HG02759 (cell line): ENCODE results near the gene APPL2.
"Not testable (repeated sequence)": the region's sequence is repeated elsewhere in the genome, so short reads cannot be mapped to it uniquely, and the experiment has no call there.

Experiments used
- ATAC-seq: cut with Tn5 transposase; IDR thresholded peaks from one replicate; pipeline ENCODE4 v1.9.1; 2021; ENCODE audit warnings: mild to moderate bottlenecking, moderate library complexity; ENCODE audit not compliant: unreplicated experiment

APPL2 gene

GRCh38 chr12:105257321-105257728 is 21.4 kb upstream of the APPL2 start:
- ATAC-seq: no peak

GRCh38 chr12:105256921-105257320 is 20.9 kb upstream of the APPL2 start:
- no peak for ATAC-seq

GRCh38 chr12:105256431-105256830 is 20.5 kb upstream of the APPL2 start:
- not testable (repeated sequence) for ATAC-seq

- ATAC-seq: no peak
Measured at GRCh38 chr12:105256011-105256410, 20.0 kb upstream of the APPL2 start.

GRCh38 chr12:105253866-105254513 is 18.0 kb upstream of the APPL2 start:
- ATAC-seq: no peak

- no peak for ATAC-seq
Measured at GRCh38 chr12:105252901-105253300, 16.9 kb upstream of the APPL2 start.

GRCh38 chr12:105245776-105246427 is 9.9 kb upstream of the APPL2 start:
- ATAC-seq: not testable (repeated sequence)

- no peak for ATAC-seq
Measured at GRCh38 chr12:105245291-105245690, 9.3 kb upstream of the APPL2 start.

- no peak for ATAC-seq
Measured at GRCh38 chr12:105240228-105240627, 4.3 kb upstream of the APPL2 start.

GRCh38 chr12:105239304-105239703 is 3.3 kb upstream of the APPL2 start:
- ATAC-seq: no peak

GRCh38 chr12:105237666-105238065 is 1.7 kb upstream of the APPL2 start:
- ATAC-seq: no peak

- ATAC-seq: peak; percentile 5
Measured at GRCh38 chr12:105235281-105235731, 668 bp downstream of the APPL2 start.

- ATAC-seq: no peak
Measured at GRCh38 chr12:105234197-105234596, 1.8 kb downstream of the APPL2 start.

- no peak for ATAC-seq
Measured at GRCh38 chr12:105233041-105233905, 2.7 kb downstream of the APPL2 start.

- no peak for ATAC-seq
Measured at GRCh38 chr12:105231396-105231795, 4.6 kb downstream of the APPL2 start.

GRCh38 chr12:105229371-105229770 is 6.6 kb downstream of the APPL2 start:
- no peak for ATAC-seq

GRCh38 chr12:105228966-105229365 is 7.0 kb downstream of the APPL2 start:
- no peak for ATAC-seq

GRCh38 chr12:105228494-105228893 is 7.5 kb downstream of the APPL2 start:
- no peak for ATAC-seq

- no peak for ATAC-seq
Measured at GRCh38 chr12:105227879-105228278, 8.1 kb downstream of the APPL2 start.

- peak; percentile 73 for ATAC-seq
Measured at GRCh38 chr12:105226219-105226618, 9.8 kb downstream of the APPL2 start.

GRCh38 chr12:105225505-105226015 is 10.4 kb downstream of the APPL2 start:
- no peak for ATAC-seq
